Hepatocyte (in vitro differentiated cells): ENCODE data around the gene SLC22A15.

ENCODE experiments used
- EZH2phosphoT487 ChIP-seq: fragments of 200-600 bp; sonication (generic); IDR thresholded peaks from one replicate; pipeline ENCODE4 v1.6.1; 2018; ENCODE audit warnings: antibody characterized with exemption, mild to moderate bottlenecking, low read depth, moderate library complexity; ENCODE audit not compliant: unreplicated experiment, severe bottlenecking
- TF ChIP-seq, protein P1 (sequence below): fragments of 200-600 bp; sonication (generic); IDR thresholded peaks from 2 replicates; pipeline ENCODE4 v1.5.1; 2016; ENCODE audit warnings: antibody characterized with exemption, mild to moderate bottlenecking; ENCODE audit not compliant: poor library complexity

DNA sequence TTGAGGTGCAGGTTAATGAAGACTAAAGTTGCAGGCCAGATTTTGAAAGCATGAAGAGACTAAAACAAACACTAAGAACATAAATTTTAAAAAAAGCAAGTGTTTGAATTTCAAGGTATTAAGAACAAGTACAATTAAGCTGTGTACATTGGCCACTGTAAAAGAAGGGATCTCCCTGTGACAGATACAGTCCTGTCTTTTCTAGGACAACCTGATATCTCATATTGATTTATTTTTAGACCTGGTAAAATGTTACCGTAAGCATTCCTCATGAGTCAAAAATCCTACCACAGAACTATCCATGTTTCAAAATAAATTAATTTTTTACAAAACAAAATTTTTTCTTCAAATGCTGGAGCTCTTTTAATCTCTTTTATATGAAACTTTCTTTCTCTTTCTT lies 39.4 kb downstream of the SLC22A15 start:
- TF ChIP-seq, protein P1, sequence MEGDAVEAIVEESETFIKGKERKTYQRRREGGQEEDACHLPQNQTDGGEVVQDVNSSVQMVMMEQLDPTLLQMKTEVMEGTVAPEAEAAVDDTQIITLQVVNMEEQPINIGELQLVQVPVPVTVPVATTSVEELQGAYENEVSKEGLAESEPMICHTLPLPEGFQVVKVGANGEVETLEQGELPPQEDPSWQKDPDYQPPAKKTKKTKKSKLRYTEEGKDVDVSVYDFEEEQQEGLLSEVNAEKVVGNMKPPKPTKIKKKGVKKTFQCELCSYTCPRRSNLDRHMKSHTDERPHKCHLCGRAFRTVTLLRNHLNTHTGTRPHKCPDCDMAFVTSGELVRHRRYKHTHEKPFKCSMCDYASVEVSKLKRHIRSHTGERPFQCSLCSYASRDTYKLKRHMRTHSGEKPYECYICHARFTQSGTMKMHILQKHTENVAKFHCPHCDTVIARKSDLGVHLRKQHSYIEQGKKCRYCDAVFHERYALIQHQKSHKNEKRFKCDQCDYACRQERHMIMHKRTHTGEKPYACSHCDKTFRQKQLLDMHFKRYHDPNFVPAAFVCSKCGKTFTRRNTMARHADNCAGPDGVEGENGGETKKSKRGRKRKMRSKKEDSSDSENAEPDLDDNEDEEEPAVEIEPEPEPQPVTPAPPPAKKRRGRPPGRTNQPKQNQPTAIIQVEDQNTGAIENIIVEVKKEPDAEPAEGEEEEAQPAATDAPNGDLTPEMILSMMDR: no peak
- no peak for TF ChIP-seq EZH2phosphoT487
